Activated B cell treated with CpG ODN at 0.5 μM for 24 hours (primary cell): ENCODE data around the gene ORAI3. TPM values are rescaled to one million over a fixed set of nuclear protein-coding genes. Genes with fewer than 3 reads are reported as not detected.

Source experiments
- ATAC-seq: fragments of 200-7000 bp; cut with Tn5 transposase; one replicate; pipeline ENCODE4 v1.10.0; 2021; ENCODE audit warnings: low read depth, mild to moderate bottlenecking, moderate library complexity
- CTCF ChIA-PET: fragments of 350-600 bp; sonication (Branson Sonifier 250); formaldehyde crosslinking; loops from one replicate; lab custom pipeline; 2021; ENCODE audit warnings: antibody characterized with exemption; lab: Charles Lee
- POLR2A ChIA-PET: fragments of 350-600 bp; sonication (Branson Sonifier 250); formaldehyde crosslinking; loops from one replicate; lab custom pipeline; 2021; ENCODE audit warnings: antibody characterized with exemption; lab: Charles Lee
- DNase-seq: peaks from one replicate; pipeline ENCODE4 v3.0.0; 2022
- H3K27ac Mint-ChIP-seq: one replicate; pipeline ENCODE4 v1.8.0; 2020; ENCODE audit warnings: mixed read lengths
- H3K27me3 Mint-ChIP-seq: one replicate; pipeline ENCODE4 v1.8.0; 2021; ENCODE audit warnings: mixed read lengths
- H3K36me3 Mint-ChIP-seq: one replicate; pipeline ENCODE4 v1.8.0; 2021; ENCODE audit warnings: low read depth, mixed read lengths
- H3K4me1 Mint-ChIP-seq: one replicate; pipeline ENCODE4 v1.8.0; 2021; ENCODE audit warnings: mixed read lengths
- H3K4me3 Mint-ChIP-seq: one replicate; pipeline ENCODE4 v1.8.0; 2020; ENCODE audit warnings: mild to moderate bottlenecking, mixed read lengths
- H3K9me3 Mint-ChIP-seq: one replicate; pipeline ENCODE4 v1.8.0; 2020; ENCODE audit warnings: mixed read lengths
- CTCF ChIP-seq: fragments of 200-600 bp; IDR thresholded peaks from one replicate; pipeline ENCODE4 v1.8.0; 2022; ENCODE audit warnings: antibody characterized with exemption, mild to moderate bottlenecking
- intact Hi-C: fragments of 100-400 bp; cut with micrococcal nuclease; formaldehyde crosslinking; loops from one replicate; pipeline ENCODE4 v1.15.1; 2024
- total RNA-seq: library from RNA; stranded (reverse); gene quantifications from 2 replicates; pipeline ENCODE4 v1.2.3, GENCODE V29; 2022

Gene ORAI3
- total RNA-seq, 1 donor from 2014 or later, result 30.6 TPM

- Mint-ChIP-seq H3K27ac (peak overlapping the region; percentile 86), H3K4me3 (peak overlapping the region; percentile 92), H3K4me1 (peaks cover 27% of the 10 kb centered on the region), H3K27me3 (no peaks in the 10 kb centered on the region), H3K36me3 (peaks cover 14% of the 10 kb centered on the region), H3K9me3 (no peaks in the 10 kb centered on the region)
- POLR2A ChIA-PET, result interaction anchor here (0.5 to 1.7 kb wide), 11 partner anchors 18 to 924 kb away, joined by 3 to 16 read pairs (median 5); partner anchors contain the start of genes FUS, STX4, ZNF267 and ZNF646
- no peak for TF ChIP-seq CTCF
- intact Hi-C loops, result loop anchor here (1.0 to 10.0 kb wide), 5 partner anchors 7 to 925 kb away; partner anchors contain the start of genes FBXL19, SETD1A and ZNF267
- ATAC-seq (peak; percentile 41), DNase-seq (peak; percentile 37)
- CTCF ChIA-PET, result interaction anchor here (0.5 to 1.5 kb wide), 5 partner anchors 8 to 86 kb away, joined by 3 to 4 read pairs (median 4); no protein-coding TSS in a partner anchor
These were observed 1.0 kb downstream of the ORAI3 start for GRCh38 chr16:30949650-30950515.

- ChIA-PET CTCF (interaction anchor here (0.5 to 1.5 kb wide), 4 partner anchors 8 to 85 kb away, joined by 3 to 4 read pairs (median 4); no protein-coding TSS in a partner anchor), POLR2A (interaction anchor here (0.8 to 1.7 kb wide), 5 partner anchors 76 to 923 kb away, joined by 3 to 10 read pairs (median 4); partner anchors contain the start of genes FUS, STX4, ZNF267 and ZNF646)
- Mint-ChIP-seq H3K4me3 (peak overlapping the region; percentile 92), H3K9me3 (no peaks in the 10 kb centered on the region), H3K27ac (peak overlapping the region; percentile 86), H3K4me1 (peaks cover 27% of the 10 kb centered on the region), H3K27me3 (no peaks in the 10 kb centered on the region), H3K36me3 (peaks cover 14% of the 10 kb centered on the region)
- DNase-seq (no peak), ATAC-seq (no peak)
- intact Hi-C loops, result loop anchor here (1.0 to 10.0 kb wide), 2 partner anchors 8 to 924 kb away; partner anchors contain the start of gene ZNF267
- no peak for TF ChIP-seq CTCF
These were observed 1.7 kb downstream of the ORAI3 start for GRCh38 chr16:30950516-30951065.

GRCh38 chr16:30951193-30951592 lies 2.3 kb downstream of the ORAI3 start:
- intact Hi-C loops, result loop anchor here (10.0 kb wide), 1 partner anchor 924 kb away; the partner anchor contains the start of gene ZNF267

GRCh38 chr16:30951750-30952149 lies 2.9 kb downstream of the ORAI3 start:
- DNase-seq, result no peak
- Mint-ChIP-seq H3K4me1 (peaks cover 27% of the 10 kb centered on the region), H3K4me3 (no peak overlapping the region), H3K9me3 (no peaks in the 10 kb centered on the region), H3K36me3 (peaks cover 10% of the 10 kb centered on the region), H3K27ac (peak overlapping the region; percentile 46), H3K27me3 (no peaks in the 10 kb centered on the region)
- ChIA-PET POLR2A (no interaction called here), CTCF (interaction anchor here (0.8 to 1.5 kb wide), 2 partner anchors 9 to 10 kb away, joined by 3 to 4 read pairs; no protein-coding TSS in a partner anchor)
- no peak for TF ChIP-seq CTCF
- intact Hi-C loops, result loop anchor here (10.0 kb wide), 1 partner anchor 923 kb away; the partner anchor contains the start of gene ZNF267
- ATAC-seq, result no peak

More at GRCh38 chr16:30951193-30951592, 2.3 kb downstream of the ORAI3 start:
- no peak for TF ChIP-seq CTCF
- no peak overlapping the region for H3K27ac Mint-ChIP-seq
- H3K9me3 Mint-ChIP-seq, result no peaks in the 10 kb centered on the region
- ChIA-PET POLR2A (interaction anchor here (0.8 kb wide), 1 partner anchor 76 kb away, joined by 3 read pairs; no protein-coding TSS in a partner anchor), CTCF (interaction anchor here (1.5 kb wide), 1 partner anchor 9 kb away, joined by 4 read pairs; no protein-coding TSS in a partner anchor)
- peaks cover 27% of the 10 kb centered on the region for H3K4me1 Mint-ChIP-seq
- H3K4me3 Mint-ChIP-seq, result no peak overlapping the region
- DNase-seq, result no peak
- no peak for ATAC-seq
- H3K27me3 Mint-ChIP-seq, result no peaks in the 10 kb centered on the region
- peaks cover 13% of the 10 kb centered on the region for H3K36me3 Mint-ChIP-seq
